PC-3 (cell line): Measurements from ENCODE around the gene ARV1. TPM values are rescaled to one million over a fixed set of nuclear protein-coding genes. Genes with fewer than 3 reads are reported as not detected.

Experiments used
- ATAC-seq: fragments of 200-7000 bp; cut with Tn5 transposase; 2 replicates; pipeline ENCODE4 v1.9.1; 2020; ENCODE audit warnings: mild to moderate bottlenecking, moderate library complexity
- BruUV-seq: library from RNA; stranded (reverse); fragments of 400-500 nt; replicated peaks from 2 replicates; lab custom pipeline; 2021; lab: Mats Ljungman, UMichigan
- CTCF ChIA-PET: fragments of 300-600 bp; sonication (Branson Sonifier 250); formaldehyde crosslinking; loops from one replicate; lab custom pipeline; 2022; ENCODE audit warnings: antibody characterized with exemption; lab: Charles Lee
- POLR2A ChIA-PET: fragments of 300-600 bp; sonication (Branson Sonifier 250); formaldehyde crosslinking; loops from one replicate; lab custom pipeline; 2022; ENCODE audit warnings: antibody characterized with exemption; ENCODE audit not compliant: unreplicated experiment; lab: Charles Lee
- DNase-seq: peaks from one replicate; pipeline ENCODE4 v3.0.0-alpha.2; 2015
- H2AFZ ChIP-seq: fragments of 300-600 bp; sonication (generic); 2 replicates; pipeline ENCODE4 v1.6.0; 2016; ENCODE audit warnings: antibody characterized with exemption, low read length
- H3F3A ChIP-seq: fragments of 300-600 bp; sonication (generic); one replicate; pipeline ENCODE4 v1.6.0; 2017; ENCODE audit warnings: antibody characterized with exemption, low read length, control low read depth, mild to moderate bottlenecking; ENCODE audit not compliant: unreplicated experiment
- H3K27ac ChIP-seq: fragments of 300-600 bp; sonication (generic); 2 replicates; pipeline ENCODE4 v1.5.1; 2016; ENCODE audit warnings: mild to moderate bottlenecking, low read length
- H3K27me3 ChIP-seq: fragments of 300-600 bp; sonication (generic); 2 replicates; pipeline ENCODE4 v1.6.1; 2016; ENCODE audit warnings: low read length, mixed read lengths
- H3K36me3 ChIP-seq: fragments of 300-600 bp; sonication (generic); 2 replicates; pipeline ENCODE4 v1.6.1; 2016; ENCODE audit warnings: low read depth, mixed run types, low read length, mixed read lengths
- H3K4me1 ChIP-seq: fragments of 300-600 bp; sonication (generic); 2 replicates; pipeline ENCODE4 v1.5.1; 2016; ENCODE audit warnings: low read length; ENCODE audit not compliant: insufficient read depth
- H3K4me2 ChIP-seq: fragments of 300-600 bp; sonication (generic); 2 replicates; pipeline ENCODE4 v1.6.0; 2016; ENCODE audit warnings: low read length
- H3K4me3 ChIP-seq: fragments of 300-600 bp; sonication (generic); 2 replicates; pipeline ENCODE4 v1.5.1; 2016; ENCODE audit warnings: mild to moderate bottlenecking, low read length, mixed read lengths
- H3K79me2 ChIP-seq: fragments of 300-600 bp; sonication (generic); 2 replicates; pipeline ENCODE4 v1.6.1; 2017; ENCODE audit warnings: low read length, mixed read lengths
- H3K9ac ChIP-seq: fragments of 300-600 bp; sonication (generic); 2 replicates; pipeline ENCODE4 v1.6.0; 2016; ENCODE audit warnings: mild to moderate bottlenecking, low read length
- H3K9me2 ChIP-seq: fragments of 300-600 bp; sonication (generic); replicated peaks from 2 replicates; pipeline ENCODE4 v1.6.1; 2016; ENCODE audit warnings: mixed run types, low read length, mixed read lengths
- H3K9me3 ChIP-seq: fragments of 300-600 bp; sonication (generic); 2 replicates; pipeline ENCODE4 v1.6.1; 2016; ENCODE audit warnings: low read length, mixed read lengths
- H4K20me1 ChIP-seq: fragments of 300-600 bp; sonication (generic); 2 replicates; pipeline ENCODE4 v1.6.1; 2016; ENCODE audit warnings: low read length, mixed read lengths
- CTCF ChIP-seq: fragments of 300-600 bp; sonication (generic); conservative IDR thresholded peaks from 2 replicates; pipeline ENCODE4 v1.5.1; 2017; ENCODE audit warnings: antibody characterized with exemption, low read depth, mild to moderate bottlenecking, low read length
- EZH2 ChIP-seq: fragments of 300-600 bp; sonication (generic); IDR thresholded peaks from one replicate; pipeline ENCODE4 v1.6.1; 2017; ENCODE audit warnings: antibody characterized with exemption, mild to moderate bottlenecking, low read length; ENCODE audit not compliant: unreplicated experiment
- EZH2phosphoT487 ChIP-seq: fragments of 300-600 bp; sonication (generic); IDR thresholded peaks from 2 replicates; pipeline ENCODE4 v1.6.1; 2018; ENCODE audit warnings: mild to moderate bottlenecking, antibody characterized with exemption, low read length, borderline replicate concordance
- intact Hi-C: fragments of 100-400 bp; cut with micrococcal nuclease; formaldehyde crosslinking; loops from 2 replicates; pipeline ENCODE4 v1.9.0; 2023
- total RNA-seq: library from RNA; depleted of rRNA; stranded (reverse); fragments of >200 nt; gene quantifications from 2 replicates; pipeline ENCODE4 v1.2.3, GENCODE V29; 2014

Gene ARV1
- total RNA-seq, 1 experiment from 2014 or later: 30.6 TPM

- ATAC-seq (no peak), DNase-seq (no peak)
- no peaks in the 10 kb centered on the region for H3K27me3 ChIP-seq
- no peak overlapping the region for H3K4me2 ChIP-seq
- H3K4me1 ChIP-seq: peaks cover 21% of the 10 kb centered on the region
- no peak overlapping the region for H2AFZ ChIP-seq
- no peak overlapping the region for H3K4me3 ChIP-seq
- H3K9ac ChIP-seq: no peak overlapping the region
- H3K9me2 ChIP-seq: no peaks in the 10 kb centered on the region
- no TSS peak for BruUV-seq
- POLR2A ChIA-PET: interaction anchor here (0.7 kb wide), 1 partner anchor 44 kb away, joined by 3 read pairs; no protein-coding TSS in a partner anchor
- no peaks in the 10 kb centered on the region for H3K9me3 ChIP-seq
- H3K27ac ChIP-seq: no peak overlapping the region
- H4K20me1 ChIP-seq: no peaks in the 10 kb centered on the region
- TF ChIP-seq EZH2 (no peak), CTCF (no peak), EZH2phosphoT487 (no peak)
- CTCF ChIA-PET: no interaction called here
- no peaks in the 10 kb centered on the region for H3K36me3 ChIP-seq
- intact Hi-C loops: no loop called here
- H3F3A ChIP-seq: no peaks in the 10 kb centered on the region
- no peaks in the 10 kb centered on the region for H3K79me2 ChIP-seq
These were observed 38.1 kb downstream of the ARV1 start for GRCh38 chr1:231016966-231017365.

GRCh38 chr1:231019711-231020110 lies 40.8 kb downstream of the ARV1 start:
- Histone ChIP-seq H3K9me2 (no peaks in the 10 kb centered on the region), H3F3A (no peaks in the 10 kb centered on the region), H3K27me3 (no peaks in the 10 kb centered on the region), H2AFZ (peak overlapping the region; percentile 36), H3K36me3 (no peaks in the 10 kb centered on the region), H4K20me1 (no peaks in the 10 kb centered on the region), H3K9ac (no peak overlapping the region), H3K27ac (no peak overlapping the region), H3K4me1 (peaks cover 17% of the 10 kb centered on the region), H3K4me3 (peak overlapping the region; percentile 45), H3K4me2 (peak overlapping the region; percentile 70), H3K79me2 (no peaks in the 10 kb centered on the region), H3K9me3 (no peaks in the 10 kb centered on the region)
- ChIA-PET CTCF (no interaction called here), POLR2A (no interaction called here)
- intact Hi-C loops: no loop called here
- no TSS peak for BruUV-seq
- ATAC-seq (no peak), DNase-seq (no peak)
- TF ChIP-seq CTCF: no peak
- TF ChIP-seq EZH2phosphoT487: no peak
- TF ChIP-seq EZH2: no peak

GRCh38 chr1:231020139-231020601 lies 41.3 kb downstream of the ARV1 start:
- H3K4me1 ChIP-seq: peaks cover 17% of the 10 kb centered on the region
- H3K9me3 ChIP-seq: no peaks in the 10 kb centered on the region
- CTCF ChIA-PET: no interaction called here
- H3K27me3 ChIP-seq: no peaks in the 10 kb centered on the region
- POLR2A ChIA-PET: no interaction called here
- H3K79me2 ChIP-seq: no peaks in the 10 kb centered on the region
- BruUV-seq: no TSS peak
- H3K4me2 ChIP-seq: peak overlapping the region; percentile 70
- no peaks in the 10 kb centered on the region for H3K9me2 ChIP-seq
- no peaks in the 10 kb centered on the region for H3F3A ChIP-seq
- ATAC-seq (peak; percentile 64), DNase-seq (peak; percentile 78)
- TF ChIP-seq CTCF (peak; percentile 45; the same call in 1 of the 2 replicates), EZH2 (no peak)
- H3K36me3 ChIP-seq: no peaks in the 10 kb centered on the region
- no peaks in the 10 kb centered on the region for H4K20me1 ChIP-seq
- no peak overlapping the region for H3K9ac ChIP-seq
- H3K4me3 ChIP-seq: peak overlapping the region; percentile 45
- no peak overlapping the region for H3K27ac ChIP-seq
- intact Hi-C loops: no loop called here
- H2AFZ ChIP-seq: peak overlapping the region; percentile 36
